ENCODE measurements around the gene FLAD1.

FLAD1 gene

GRCh38 chr1:154990276-154990675 lies 7.1 kb downstream of the FLAD1 start:
- no peak for DNase-seq (ENCODE audit: low read depth)

- DNase-seq (ENCODE audit: low read depth): no peak
Observed at GRCh38 chr1:154992721-154993571, 9.8 kb downstream of the FLAD1 start.

- no peak for DNase-seq (ENCODE audit: low read depth)
Observed at GRCh38 chr1:154993572-154994268, 10.6 kb downstream of the FLAD1 start, which contains the start of gene LENEP. Gene LENEP, plus strand, starts transcription at chr1:154993586. Its CDS starts 22 bp downstream, at chr1:154993608.

- no peak for DNase-seq (ENCODE audit: low read depth)
Observed at GRCh38 chr1:154994269-154994587, 11.1 kb downstream of the FLAD1 start.

GRCh38 chr1:154994591-154994990 lies 11.4 kb downstream of the FLAD1 start:
- DNase-seq (ENCODE audit: low read depth): no peak

GRCh38 chr1:154995301-154995983 lies 12.3 kb downstream of the FLAD1 start:
- peak; percentile 67 for DNase-seq (ENCODE audit: low read depth)

- no peak for DNase-seq (ENCODE audit: low read depth)
Observed at GRCh38 chr1:154996966-154997701, 14.0 kb downstream of the FLAD1 start.

- no peak for DNase-seq (ENCODE audit: low read depth)
Observed at GRCh38 chr1:154998201-154998780, 15.1 kb downstream of the FLAD1 start.

- no peak for DNase-seq (ENCODE audit: low read depth)
Observed at GRCh38 chr1:154998818-154999570, 15.8 kb downstream of the FLAD1 start.

GRCh38 chr1:154999571-155000410 lies 16.6 kb downstream of the FLAD1 start:
- DNase-seq (ENCODE audit: low read depth): no peak

- no peak for DNase-seq (ENCODE audit: low read depth)
Observed at GRCh38 chr1:155000411-155000725, 17.2 kb downstream of the FLAD1 start.

GRCh38 chr1:155000726-155001424 lies 17.7 kb downstream of the FLAD1 start:
- peak; percentile 55 for DNase-seq (ENCODE audit: low read depth)

- DNase-seq (ENCODE audit: low read depth): no peak
Observed at GRCh38 chr1:155001425-155001674, 18.2 kb downstream of the FLAD1 start.

- peak; percentile 98 for DNase-seq (ENCODE audit: low read depth)
Observed at GRCh38 chr1:155001675-155002463, 18.7 kb downstream of the FLAD1 start.

- no peak for DNase-seq (ENCODE audit: low read depth)
Observed at GRCh38 chr1:155002464-155003226, 19.5 kb downstream of the FLAD1 start, which contains the start of gene ZBTB7B. Gene ZBTB7B, plus strand, starts transcription at chr1:155002802. Its CDS starts 11,859 bp downstream, at chr1:155014661.

GRCh38 chr1:155003227-155003765 lies 20.2 kb downstream of the FLAD1 start:
- DNase-seq (ENCODE audit: low read depth): no peak

- no peak for DNase-seq (ENCODE audit: low read depth)
Observed at GRCh38 chr1:155003766-155004351, 20.7 kb downstream of the FLAD1 start.

Measured in GM04504 (cell line).